PFSK-1 (cell line): ENCODE measurements around the gene IFRD2.

Experiments used
- FOXP2 ChIP-seq: optimal IDR thresholded peaks from 2 replicates; pipeline ENCODE3; 2011; ENCODE audit warnings: borderline replicate concordance, control low read depth, inconsistent platforms; ENCODE audit not compliant: insufficient read depth; ENCODE audit errors: extremely low read length, extremely low read depth
- POLR2AphosphoS5 ChIP-seq: IDR thresholded peaks from 2 replicates; pipeline ENCODE4 v1.6.1; 2012; ENCODE audit warnings: low read depth, mild to moderate bottlenecking, control low read depth, low read length, moderate library complexity
- SIN3A ChIP-seq: IDR thresholded peaks from 2 replicates; pipeline ENCODE4 v1.6.1; 2012; ENCODE audit warnings: mild to moderate bottlenecking, low read length, moderate library complexity, borderline replicate concordance; ENCODE audit not compliant: insufficient read depth
- TAF1 ChIP-seq: IDR thresholded peaks from 2 replicates; pipeline ENCODE4 v1.6.1; 2012; ENCODE audit warnings: low read length, control low read depth, borderline replicate concordance; ENCODE audit not compliant: insufficient read depth
- TF ChIP-seq, protein P1 (sequence below), 2 experiments: IDR thresholded peaks; 2 replicates each; pipeline versions ENCODE4 v1.6.1 to v1.8.0; 2011 to 2012; ENCODE audit warnings: low read depth in 2 of 2, low read length in 2 of 2, control low read depth in 1 of 2, inconsistent platforms in 1 of 2, mild to moderate bottlenecking in 1 of 2, moderate library complexity in 1 of 2; ENCODE audit not compliant: insufficient read depth in 1 of 2

IFRD2 gene

DNA sequence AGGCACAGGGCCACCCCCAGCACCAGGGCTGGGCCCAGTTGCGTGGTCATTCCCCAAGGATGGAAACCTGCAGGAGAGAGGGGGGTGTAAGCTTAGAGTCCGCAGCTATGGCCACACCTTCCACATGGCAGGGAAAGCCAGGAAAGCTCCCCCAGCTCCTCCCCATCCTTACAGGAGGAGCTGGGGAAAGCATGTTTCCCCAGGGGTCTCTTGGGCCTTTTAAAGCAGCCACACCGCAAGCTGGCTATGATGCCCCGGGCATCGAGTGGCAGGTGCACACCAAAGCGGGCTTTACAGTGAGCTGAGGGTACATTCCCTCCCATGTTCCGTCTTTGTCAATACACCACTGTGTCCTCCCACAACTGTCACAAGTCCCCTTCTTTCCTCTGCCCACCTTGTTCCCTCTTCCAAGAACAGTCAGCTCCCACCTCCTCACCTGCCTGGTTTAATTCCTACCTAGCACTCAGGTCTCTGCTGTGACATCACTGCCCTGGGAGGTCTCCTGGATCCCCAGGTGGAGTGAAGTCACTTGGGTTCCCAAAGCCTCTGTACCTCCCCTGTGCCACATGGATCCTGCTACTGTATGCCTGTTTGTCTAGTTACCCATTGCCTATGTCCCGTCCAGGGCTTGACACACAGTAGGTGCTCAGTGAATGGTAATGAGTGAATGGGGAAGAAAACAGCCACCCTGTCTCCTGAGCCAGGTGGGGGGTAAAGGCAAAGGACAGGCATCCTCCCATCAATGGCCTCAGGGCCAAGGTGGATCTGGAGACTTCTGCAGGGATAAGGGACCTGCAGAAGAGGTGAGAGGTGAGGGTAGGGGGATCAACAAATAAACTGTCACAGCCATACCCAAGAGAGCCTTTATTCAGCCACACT, 3.6 kb upstream of the IFRD2 start:
- TF ChIP-seq, protein P1, sequence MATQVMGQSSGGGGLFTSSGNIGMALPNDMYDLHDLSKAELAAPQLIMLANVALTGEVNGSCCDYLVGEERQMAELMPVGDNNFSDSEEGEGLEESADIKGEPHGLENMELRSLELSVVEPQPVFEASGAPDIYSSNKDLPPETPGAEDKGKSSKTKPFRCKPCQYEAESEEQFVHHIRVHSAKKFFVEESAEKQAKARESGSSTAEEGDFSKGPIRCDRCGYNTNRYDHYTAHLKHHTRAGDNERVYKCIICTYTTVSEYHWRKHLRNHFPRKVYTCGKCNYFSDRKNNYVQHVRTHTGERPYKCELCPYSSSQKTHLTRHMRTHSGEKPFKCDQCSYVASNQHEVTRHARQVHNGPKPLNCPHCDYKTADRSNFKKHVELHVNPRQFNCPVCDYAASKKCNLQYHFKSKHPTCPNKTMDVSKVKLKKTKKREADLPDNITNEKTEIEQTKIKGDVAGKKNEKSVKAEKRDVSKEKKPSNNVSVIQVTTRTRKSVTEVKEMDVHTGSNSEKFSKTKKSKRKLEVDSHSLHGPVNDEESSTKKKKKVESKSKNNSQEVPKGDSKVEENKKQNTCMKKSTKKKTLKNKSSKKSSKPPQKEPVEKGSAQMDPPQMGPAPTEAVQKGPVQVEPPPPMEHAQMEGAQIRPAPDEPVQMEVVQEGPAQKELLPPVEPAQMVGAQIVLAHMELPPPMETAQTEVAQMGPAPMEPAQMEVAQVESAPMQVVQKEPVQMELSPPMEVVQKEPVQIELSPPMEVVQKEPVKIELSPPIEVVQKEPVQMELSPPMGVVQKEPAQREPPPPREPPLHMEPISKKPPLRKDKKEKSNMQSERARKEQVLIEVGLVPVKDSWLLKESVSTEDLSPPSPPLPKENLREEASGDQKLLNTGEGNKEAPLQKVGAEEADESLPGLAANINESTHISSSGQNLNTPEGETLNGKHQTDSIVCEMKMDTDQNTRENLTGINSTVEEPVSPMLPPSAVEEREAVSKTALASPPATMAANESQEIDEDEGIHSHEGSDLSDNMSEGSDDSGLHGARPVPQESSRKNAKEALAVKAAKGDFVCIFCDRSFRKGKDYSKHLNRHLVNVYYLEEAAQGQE (IDR thresholded peaks at IDR 0.05; ENCODE audit: insufficient read depth in 1 of 2, low read depth in 2 of 2, low read length in 2 of 2), result no peak
- TF ChIP-seq POLR2AphosphoS5 (no peak), FOXP2 (no peak)

DNA sequence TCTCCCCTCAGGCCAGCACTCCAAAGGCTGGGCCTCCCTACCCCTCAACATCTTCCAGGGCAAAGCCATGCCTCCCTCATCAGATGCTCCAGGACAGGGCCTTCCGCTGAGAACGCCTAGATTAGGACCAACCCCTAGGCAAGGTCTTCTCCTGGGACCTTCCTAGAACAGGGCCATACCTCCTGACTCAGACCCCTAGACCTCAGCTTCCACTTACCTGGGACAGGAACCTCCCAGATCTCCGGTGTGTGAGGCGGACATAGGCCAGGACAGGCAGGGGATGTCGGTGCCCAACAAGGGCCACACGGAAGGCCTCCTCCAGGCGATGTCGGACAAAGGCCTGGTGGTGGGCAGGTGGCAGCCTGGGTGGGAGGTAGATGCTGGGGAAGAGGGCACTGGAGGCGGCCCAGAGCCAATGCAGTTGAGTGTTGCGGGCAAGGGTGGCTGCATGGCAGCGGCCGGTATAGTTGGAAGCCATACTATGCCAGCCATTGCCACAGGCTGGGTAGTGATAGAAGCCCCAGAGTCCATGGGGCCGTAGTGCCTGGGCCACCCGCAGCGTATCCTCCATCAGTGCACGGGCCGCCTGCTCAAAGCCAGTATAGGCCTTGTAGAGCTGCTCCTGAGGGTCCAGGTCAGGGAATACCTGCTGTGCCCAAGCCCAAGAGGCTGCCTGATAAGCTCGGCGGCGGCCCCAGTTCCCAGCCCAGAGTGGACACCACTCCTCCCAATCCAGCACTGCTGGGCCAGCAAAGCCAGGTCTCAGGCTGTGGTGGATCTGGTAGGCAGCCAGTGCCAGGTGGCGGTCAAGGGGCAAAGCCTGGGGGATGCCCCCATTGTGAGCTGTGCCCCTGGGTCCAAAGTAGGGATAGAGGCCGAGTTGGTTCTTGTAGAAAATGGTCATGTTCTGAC, 2.5 kb upstream of the IFRD2 start:
- TF ChIP-seq TAF1, result no peak
- TF ChIP-seq FOXP2, result no peak
- no peak for TF ChIP-seq POLR2AphosphoS5
- TF ChIP-seq SIN3A, result no peak
- TF ChIP-seq, protein P1 (IDR thresholded peaks at IDR 0.05; ENCODE audit: insufficient read depth in 1 of 2, low read depth in 2 of 2, low read length in 2 of 2), result no peak

DNA sequence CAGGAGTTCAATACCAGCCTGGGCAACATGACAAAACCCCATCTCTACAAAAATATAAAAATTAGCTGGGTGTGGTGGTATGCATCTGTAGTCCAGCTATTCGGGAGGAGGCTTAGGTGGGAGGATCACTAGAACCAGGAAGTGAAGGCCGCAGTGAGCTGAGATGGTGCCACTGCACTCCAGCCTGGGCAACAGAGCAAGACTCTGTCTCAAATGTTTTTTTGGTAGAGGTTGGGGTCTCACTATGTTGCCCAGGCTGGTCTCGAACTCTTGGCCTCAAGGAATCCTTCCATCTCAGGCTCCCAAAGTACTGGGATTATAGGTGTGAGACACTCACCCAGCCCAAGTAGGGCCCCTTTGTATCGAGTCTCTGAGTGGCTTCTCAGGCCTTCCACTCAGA, 1.9 kb upstream of the IFRD2 start:
- TF ChIP-seq SIN3A, result no peak
- TF ChIP-seq, protein P1 (IDR thresholded peaks at IDR 0.05; ENCODE audit: insufficient read depth in 1 of 2, low read depth in 2 of 2, low read length in 2 of 2), result no peak
- no peak for TF ChIP-seq TAF1
- no peak for TF ChIP-seq POLR2AphosphoS5
- TF ChIP-seq FOXP2, result no peak

DNA sequence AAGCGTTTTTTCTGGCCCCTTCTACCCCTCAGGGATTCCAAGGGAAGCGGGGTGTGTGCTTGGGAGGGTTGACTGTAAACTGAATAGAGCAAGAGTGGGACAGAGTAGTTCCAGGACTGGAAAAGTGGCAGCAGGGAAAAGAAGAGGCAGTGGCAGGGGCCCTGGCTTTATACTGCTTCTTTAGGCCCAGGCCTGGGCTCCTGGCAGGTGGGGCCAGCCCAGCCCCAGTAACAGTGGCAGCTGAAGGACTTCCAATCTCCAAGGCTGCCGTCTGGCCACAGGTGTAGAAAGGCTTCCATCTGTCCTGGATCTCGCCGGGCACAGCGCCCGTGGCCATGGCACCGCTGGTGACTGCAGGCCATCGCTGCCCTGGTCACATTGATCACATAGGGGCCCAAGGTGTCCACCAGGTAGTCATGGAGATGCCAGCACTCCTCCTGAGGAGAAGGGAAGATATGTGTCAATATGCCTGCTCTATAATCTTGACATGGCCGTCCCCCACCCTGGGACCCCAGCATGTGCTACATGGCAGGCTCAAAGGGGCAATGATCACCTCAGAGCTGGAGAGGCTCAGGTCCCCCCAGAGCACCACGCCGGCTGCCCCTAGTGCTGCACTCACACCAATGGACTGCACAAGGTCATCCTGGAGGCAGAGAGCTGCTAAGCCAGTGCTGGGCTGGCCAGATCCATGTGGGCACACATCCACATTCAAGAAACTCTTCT, 1.0 kb upstream of the IFRD2 start:
- TF ChIP-seq FOXP2 (no peak), POLR2AphosphoS5 (no peak), TAF1 (no peak), SIN3A (no peak)
- TF ChIP-seq, protein P1 (IDR thresholded peaks at IDR 0.05; ENCODE audit: insufficient read depth in 1 of 2, low read depth in 2 of 2, low read length in 2 of 2), result no peak
